RWPE2 (cell line): ENCODE results near the gene ZC3H18.

Source experiments
- ATAC-seq: fragments of 200-7000 bp; cut with Tn5 transposase; 3 replicates; pipeline ENCODE4 v1.9.1; 2021; ENCODE audit warnings: low read depth
- DNase-seq: peaks from one replicate; pipeline ENCODE4 v3.0.0-alpha.2; 2020; ENCODE audit warnings: low spot score
- H3K27ac ChIP-seq: fragments of 450-650 bp; 2 replicates; pipeline ENCODE4 v1.5.1; 2017; ENCODE audit warnings: mild to moderate bottlenecking; ENCODE audit not compliant: poor library complexity, severe bottlenecking
- H3K27me3 ChIP-seq: fragments of 250-450 bp; sonication (Bioruptor Pico); 2 replicates; pipeline ENCODE4 v1.5.1; 2021; ENCODE audit warnings: mild to moderate bottlenecking, moderate library complexity; ENCODE audit not compliant: insufficient read depth, poor library complexity, severe bottlenecking
- H3K36me3 ChIP-seq: fragments of 250-450 bp; sonication (Bioruptor Pico); 2 replicates; pipeline ENCODE4 v1.5.1; 2020; ENCODE audit warnings: low read depth, mild to moderate bottlenecking, moderate library complexity
- H3K4me1 ChIP-seq: fragments of 250-450 bp; sonication (Bioruptor Pico); 2 replicates; pipeline ENCODE4 v1.5.1; 2021; ENCODE audit warnings: mild to moderate bottlenecking, moderate library complexity; ENCODE audit not compliant: insufficient read depth, poor library complexity, severe bottlenecking
- H3K4me3 ChIP-seq: fragments of 250-450 bp; sonication (Bioruptor Pico); 2 replicates; pipeline ENCODE4 v1.5.1; 2021; ENCODE audit warnings: mild to moderate bottlenecking, moderate library complexity; ENCODE audit not compliant: severe bottlenecking
- H3K9me3 ChIP-seq: fragments of 250-450 bp; sonication (Bioruptor Pico); 2 replicates; pipeline ENCODE4 v1.5.1; 2021; ENCODE audit warnings: mild to moderate bottlenecking, moderate library complexity; ENCODE audit not compliant: severe bottlenecking
- CTCF ChIP-seq: fragments of 450-650 bp; IDR thresholded peaks from one replicate; pipeline ENCODE4 v1.5.1; 2017; ENCODE audit warnings: mild to moderate bottlenecking, moderate library complexity; ENCODE audit not compliant: poor library complexity, severe bottlenecking

ZC3H18 gene

GRCh38 chr16:88593061-88593460 is 22.9 kb downstream of the ZC3H18 start:
- Histone ChIP-seq H3K27me3 (no peaks in the 10 kb centered on the region), H3K4me3 (no peak overlapping the region), H3K27ac (no peak overlapping the region), H3K36me3 (peaks cover 59% of the 10 kb centered on the region), H3K9me3 (no peaks in the 10 kb centered on the region), H3K4me1 (no peaks in the 10 kb centered on the region)
- no peak for DNase-seq
- no peak for TF ChIP-seq CTCF
- no peak for ATAC-seq

GRCh38 chr16:88593489-88593888 is 23.3 kb downstream of the ZC3H18 start:
- ATAC-seq = no peak
- DNase-seq = no peak
- Histone ChIP-seq H3K36me3 (peaks cover 60% of the 10 kb centered on the region), H3K4me1 (no peaks in the 10 kb centered on the region), H3K27ac (no peak overlapping the region), H3K9me3 (no peaks in the 10 kb centered on the region), H3K4me3 (no peak overlapping the region), H3K27me3 (no peaks in the 10 kb centered on the region)
- no peak for TF ChIP-seq CTCF

- TF ChIP-seq CTCF = no peak
- Histone ChIP-seq H3K36me3 (peaks cover 61% of the 10 kb centered on the region), H3K27ac (no peak overlapping the region), H3K27me3 (no peaks in the 10 kb centered on the region), H3K4me1 (no peaks in the 10 kb centered on the region), H3K9me3 (no peaks in the 10 kb centered on the region), H3K4me3 (no peak overlapping the region)
- DNase-seq (no peak), ATAC-seq (no peak)
Observed at GRCh38 chr16:88593910-88594309, 23.7 kb downstream of the ZC3H18 start.

GRCh38 chr16:88595101-88595500 is 24.9 kb downstream of the ZC3H18 start:
- ATAC-seq (no peak), DNase-seq (no peak)
- H3K36me3 ChIP-seq = peaks cover 63% of the 10 kb centered on the region
- no peak overlapping the region for H3K4me3 ChIP-seq
- H3K27me3 ChIP-seq = no peaks in the 10 kb centered on the region
- no peaks in the 10 kb centered on the region for H3K9me3 ChIP-seq
- no peak for TF ChIP-seq CTCF
- no peak overlapping the region for H3K27ac ChIP-seq
- H3K4me1 ChIP-seq = no peaks in the 10 kb centered on the region

- Histone ChIP-seq H3K27me3 (no peaks in the 10 kb centered on the region), H3K4me1 (no peaks in the 10 kb centered on the region), H3K4me3 (no peak overlapping the region), H3K9me3 (no peaks in the 10 kb centered on the region), H3K36me3 (peaks cover 65% of the 10 kb centered on the region), H3K27ac (no peak overlapping the region)
- TF ChIP-seq CTCF = no peak
- no peak for ATAC-seq
- DNase-seq = no peak
Observed at GRCh38 chr16:88595921-88596320, 25.7 kb downstream of the ZC3H18 start.
